MM.1S (cell line): ENCODE results near the gene PPP2R5B.

Source experiments
- CTCF ChIP-seq: fragments of 300-600 bp; sonication (generic); IDR thresholded peaks from 2 replicates; pipeline ENCODE4 v1.5.1; 2016; ENCODE audit warnings: antibody characterized with exemption, low read length, mixed read lengths
- EZH2 ChIP-seq: fragments of 300-600 bp; sonication (generic); optimal IDR thresholded peaks from 2 replicates; pipeline ENCODE3; 2017; ENCODE audit warnings: low read depth, mild to moderate bottlenecking, antibody characterized with exemption, low read length, mixed read lengths

DNA sequence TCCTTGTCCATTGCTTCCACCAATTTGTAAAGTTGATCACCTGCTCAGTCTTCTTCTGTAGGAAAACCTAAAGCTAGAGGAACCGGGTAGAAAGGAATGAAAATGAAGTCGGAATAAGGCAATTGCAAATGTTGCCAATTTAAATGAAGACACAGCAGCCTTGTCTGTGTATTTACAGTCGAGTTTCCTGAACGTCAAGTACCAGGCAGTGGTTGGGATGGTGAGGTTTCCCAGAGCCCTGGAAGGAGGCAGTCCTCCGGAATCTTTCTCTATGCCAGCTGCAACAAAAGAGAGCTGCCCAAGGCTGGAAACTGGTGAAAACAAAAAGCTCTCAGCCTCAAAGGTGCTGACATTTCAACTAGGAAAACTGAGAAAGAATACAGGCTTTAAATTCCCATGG is 29.7 kb downstream of the PPP2R5B start:
- no peak for TF ChIP-seq CTCF
- no peak for TF ChIP-seq EZH2
